ENCODE measurements around the gene MYLK2. TPM values are rescaled to one million over a fixed set of nuclear protein-coding genes. Genes with fewer than 3 reads are reported as not detected.
A peak's percentile ranks its signal among the peaks of the same experiment; 100 is the strongest.

The MYLK2 gene
- total RNA-seq, 2 experiments from 2014 or later: 0.13 to 0.27 TPM

GRCh38 chr20:31869942-31870725 lies 51.0 kb downstream of the MYLK2 start, which contains the start of the genes DUSP15 and TTLL9:
DUSP15 (minus strand) TSS chr20:31870527; CDS start chr20:31870337, 190 bp downstream.
TTLL9 (plus strand) TSS chr20:31870634; CDS start chr20:31871127, 493 bp downstream.
- H3K4me1 Mint-ChIP-seq (ENCODE audit: low read depth): peaks cover 8% of the 10 kb centered on the region
- no peaks in the 10 kb centered on the region for H3K9me3 Mint-ChIP-seq
- CTCF ChIA-PET: interaction anchor here (1.2 to 2.3 kb wide), 2 partner anchors 17 to 81 kb away, joined by 5 to 12 read pairs; partner anchors contain the start of gene PDRG1
- POLR2A ChIA-PET: interaction anchor here (0.6 to 1.1 kb wide), 2 partner anchors 9 to 149 kb away, joined by 3 to 4 read pairs; no protein-coding TSS in a partner anchor
- DNase-seq (no peak), ATAC-seq (peak; percentile 57)
- no peak for TF ChIP-seq CTCF (IDR thresholded peaks at IDR 0.05)
- intact Hi-C loops (cut with micrococcal nuclease): no loop called here
- peaks cover 31% of the 10 kb centered on the region for H3K27me3 Mint-ChIP-seq
- H3K4me3 Mint-ChIP-seq: peak within 1 kb of the TSS; percentile 69
- H3K36me3 Mint-ChIP-seq (ENCODE audit: low read depth): no peaks in the 10 kb centered on the region
- H3K27ac Mint-ChIP-seq: no peak within 1 kb of the TSS

GRCh38 chr20:31870726-31871617 lies 51.8 kb downstream of the MYLK2 start:
- DNase-seq (no peak), ATAC-seq (no peak)
- Mint-ChIP-seq H3K27ac (no peak overlapping the region), H3K27me3 (peaks cover 31% of the 10 kb centered on the region), H3K36me3 (ENCODE audit: low read depth) (no peaks in the 10 kb centered on the region), H3K4me1 (ENCODE audit: low read depth) (peaks cover 8% of the 10 kb centered on the region), H3K4me3 (peak overlapping the region; percentile 65), H3K9me3 (no peaks in the 10 kb centered on the region)
- POLR2A ChIA-PET: interaction anchor here (1.2 kb wide), 1 partner anchor 81 kb away, joined by 3 read pairs; the partner anchor contains the start of gene PDRG1
- intact Hi-C loops (cut with micrococcal nuclease): no loop called here
- no peak for TF ChIP-seq CTCF (IDR thresholded peaks at IDR 0.05)
- CTCF ChIA-PET: interaction anchor here (1.2 to 2.6 kb wide), 4 partner anchors 8 to 81 kb away, joined by 4 to 12 read pairs (median 7); partner anchors contain the start of gene PDRG1

- Mint-ChIP-seq H3K27me3 (peaks cover 31% of the 10 kb centered on the region), H3K27ac (no peak overlapping the region), H3K4me3 (no peak overlapping the region), H3K9me3 (no peaks in the 10 kb centered on the region), H3K4me1 (ENCODE audit: low read depth) (peaks cover 8% of the 10 kb centered on the region), H3K36me3 (ENCODE audit: low read depth) (no peaks in the 10 kb centered on the region)
- CTCF ChIA-PET: interaction anchor here (1.2 to 2.6 kb wide), 4 partner anchors 9 to 80 kb away, joined by 4 to 12 read pairs (median 7); partner anchors contain the start of gene PDRG1
- intact Hi-C loops (cut with micrococcal nuclease): no loop called here
- POLR2A ChIA-PET: interaction anchor here (1.2 kb wide), 1 partner anchor 80 kb away, joined by 3 read pairs; the partner anchor contains the start of gene PDRG1
- DNase-seq (no peak), ATAC-seq (no peak)
- no peak for TF ChIP-seq CTCF (IDR thresholded peaks at IDR 0.05)
These were observed 52.4 kb downstream of the MYLK2 start for GRCh38 chr20:31871618-31871954.

GRCh38 chr20:31872406-31872805 lies 53.2 kb downstream of the MYLK2 start:
- H3K9me3 Mint-ChIP-seq: no peaks in the 10 kb centered on the region
- CTCF ChIA-PET: interaction anchor here (0.8 to 2.6 kb wide), 4 partner anchors 10 to 79 kb away, joined by 3 to 9 read pairs (median 6); partner anchors contain the start of gene PDRG1
- ATAC-seq (no peak), DNase-seq (no peak)
- POLR2A ChIA-PET: no interaction called here
- no peak for TF ChIP-seq CTCF (IDR thresholded peaks at IDR 0.05)
- peaks cover 8% of the 10 kb centered on the region for H3K4me1 Mint-ChIP-seq (ENCODE audit: low read depth)
- H3K36me3 Mint-ChIP-seq (ENCODE audit: low read depth): no peaks in the 10 kb centered on the region
- H3K4me3 Mint-ChIP-seq: no peak overlapping the region
- H3K27me3 Mint-ChIP-seq: peaks cover 31% of the 10 kb centered on the region
- H3K27ac Mint-ChIP-seq: no peak overlapping the region
- intact Hi-C loops (cut with micrococcal nuclease): no loop called here
